GM19043 (cell line): ENCODE data around the gene RNF157.

ENCODE experiments used
- ATAC-seq: cut with Tn5 transposase; IDR thresholded peaks from one replicate; pipeline ENCODE4 v1.9.1; 2021; ENCODE audit warnings: low read depth; ENCODE audit not compliant: unreplicated experiment

Gene RNF157

DNA sequence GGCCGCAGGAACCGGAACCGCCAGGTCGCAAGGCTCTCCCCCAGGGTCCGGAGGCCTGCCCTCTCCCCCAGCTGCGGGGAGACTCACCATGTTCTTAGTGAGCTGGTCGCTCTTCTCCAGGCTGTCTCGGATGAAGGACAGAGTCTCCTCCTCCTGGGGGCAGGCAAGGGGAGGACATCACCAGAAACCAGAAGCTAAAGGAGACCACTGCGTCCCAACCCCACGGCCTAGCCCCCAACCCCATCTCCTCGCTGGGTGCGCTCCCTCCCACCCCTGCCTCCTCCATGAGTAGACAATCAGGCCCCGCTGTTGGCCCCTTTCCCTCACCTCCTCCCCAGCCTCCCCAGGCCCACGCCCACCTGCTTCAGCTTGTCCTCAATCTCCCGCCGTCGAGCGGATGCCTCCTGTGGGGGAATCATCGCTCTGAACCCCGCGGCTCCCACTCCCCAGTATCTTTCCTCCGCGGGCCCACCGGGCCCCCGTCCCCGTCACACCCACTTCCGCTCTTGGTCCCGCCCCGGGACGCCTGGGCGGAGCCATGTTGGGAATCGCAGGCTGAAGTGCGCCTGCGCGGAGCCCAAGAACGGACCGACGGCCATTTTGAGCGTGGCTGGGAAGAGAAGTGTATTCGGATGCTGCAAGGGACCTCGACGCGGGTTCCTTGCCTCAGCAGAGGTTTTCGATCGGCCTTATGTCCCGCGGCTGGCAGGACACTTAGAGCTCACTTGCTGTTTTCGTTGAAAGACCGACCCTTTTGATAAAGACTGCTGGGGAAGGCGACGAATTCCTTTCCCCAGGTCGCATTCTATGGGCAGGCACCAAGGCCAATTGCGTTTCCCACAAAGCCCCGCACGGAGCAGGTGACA, 136.8 kb downstream of the RNF157 start, which contains the start of gene EXOC7:
Gene EXOC7, minus strand, starts transcription at position 514 of the 866 bp plus-strand sequence. Its CDS starts 95 bp downstream, at position 419.
- no peak for ATAC-seq

DNA sequence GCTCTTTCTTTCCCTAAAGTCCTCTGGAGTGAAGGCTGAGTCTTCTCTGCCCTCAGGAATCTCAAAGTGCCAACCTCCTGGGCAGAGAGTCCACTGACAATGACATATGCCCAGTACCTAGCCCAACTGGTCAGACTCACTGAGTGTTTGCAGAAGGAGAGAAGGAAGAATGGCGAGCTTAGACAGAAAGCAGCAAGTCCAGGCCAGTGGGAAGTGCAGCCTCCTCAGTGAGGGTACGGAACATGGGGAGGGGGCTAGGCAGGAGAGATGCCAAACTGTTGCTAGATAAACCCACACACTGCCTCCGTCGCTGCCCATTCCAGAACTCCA, 137.4 kb downstream of the RNF157 start:
- ATAC-seq, result no peak

DNA sequence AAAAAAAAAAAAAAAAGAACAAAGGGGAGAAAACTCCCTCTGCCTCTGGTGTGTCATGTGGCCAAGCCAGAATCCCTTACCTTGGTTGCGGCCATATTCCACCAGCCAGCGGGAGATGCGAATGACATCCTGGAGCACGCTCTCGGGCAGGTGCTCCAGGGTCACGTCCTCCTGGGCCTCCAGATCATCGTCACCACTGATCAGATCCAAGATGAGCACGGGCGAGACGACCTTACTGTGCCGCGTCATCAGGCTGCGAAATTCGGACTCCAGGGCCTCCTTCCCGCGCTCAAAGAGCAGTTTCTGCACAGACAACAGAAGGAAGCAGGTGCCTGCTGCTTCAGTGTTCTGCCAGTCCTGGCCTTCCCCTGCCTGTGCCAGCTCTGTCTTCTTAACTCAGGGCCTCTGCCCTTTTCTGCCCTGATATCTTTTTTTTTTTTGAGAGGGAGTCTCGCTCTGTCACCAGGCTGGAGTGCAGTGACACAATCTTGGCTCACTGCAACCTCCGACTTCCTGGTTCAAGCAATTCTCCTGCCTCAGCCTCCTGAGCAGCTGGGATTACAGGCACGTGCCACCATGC, 142.5 kb downstream of the RNF157 start:
- ATAC-seq, result no peak

DNA sequence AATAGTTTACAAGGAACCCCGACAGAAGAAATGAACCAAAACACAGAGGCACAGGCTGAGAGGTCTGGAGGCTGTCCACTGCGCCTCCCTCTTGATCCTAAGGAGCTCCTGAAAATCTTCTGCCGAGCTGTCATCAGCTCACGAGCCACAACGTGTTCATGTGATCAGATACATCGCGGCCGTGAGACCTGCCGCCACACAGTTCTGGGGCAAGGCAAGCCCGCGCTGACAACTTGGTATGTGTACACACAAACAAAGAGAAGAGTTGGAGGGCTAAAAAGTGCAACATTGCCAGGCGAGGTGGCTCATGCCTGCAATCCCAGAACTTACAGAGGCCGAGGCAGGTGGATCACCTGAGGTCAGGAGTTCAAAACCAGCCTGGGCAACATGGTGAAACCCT, 144.3 kb downstream of the RNF157 start:
- no peak for ATAC-seq

DNA sequence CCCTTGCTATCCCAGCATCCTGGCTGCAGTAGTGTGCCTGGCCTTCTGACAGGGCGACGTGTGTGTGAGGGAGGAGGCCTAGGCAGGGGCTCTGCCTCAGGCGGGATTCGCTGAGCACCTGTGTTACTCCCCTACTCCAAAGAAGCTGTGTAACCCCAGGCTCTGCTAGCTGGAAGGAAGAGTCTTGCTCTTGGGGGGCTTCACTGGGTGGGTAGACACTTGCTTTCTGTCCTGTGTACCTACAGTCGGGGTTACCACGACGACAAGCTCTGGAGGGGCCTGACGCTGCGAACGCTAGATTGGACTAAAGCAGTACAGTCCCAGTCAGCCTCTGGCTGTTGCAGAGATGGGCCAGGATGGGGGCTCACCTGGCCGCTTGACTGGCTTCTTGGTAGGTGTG, 146.2 kb downstream of the RNF157 start:
- no peak for ATAC-seq

DNA sequence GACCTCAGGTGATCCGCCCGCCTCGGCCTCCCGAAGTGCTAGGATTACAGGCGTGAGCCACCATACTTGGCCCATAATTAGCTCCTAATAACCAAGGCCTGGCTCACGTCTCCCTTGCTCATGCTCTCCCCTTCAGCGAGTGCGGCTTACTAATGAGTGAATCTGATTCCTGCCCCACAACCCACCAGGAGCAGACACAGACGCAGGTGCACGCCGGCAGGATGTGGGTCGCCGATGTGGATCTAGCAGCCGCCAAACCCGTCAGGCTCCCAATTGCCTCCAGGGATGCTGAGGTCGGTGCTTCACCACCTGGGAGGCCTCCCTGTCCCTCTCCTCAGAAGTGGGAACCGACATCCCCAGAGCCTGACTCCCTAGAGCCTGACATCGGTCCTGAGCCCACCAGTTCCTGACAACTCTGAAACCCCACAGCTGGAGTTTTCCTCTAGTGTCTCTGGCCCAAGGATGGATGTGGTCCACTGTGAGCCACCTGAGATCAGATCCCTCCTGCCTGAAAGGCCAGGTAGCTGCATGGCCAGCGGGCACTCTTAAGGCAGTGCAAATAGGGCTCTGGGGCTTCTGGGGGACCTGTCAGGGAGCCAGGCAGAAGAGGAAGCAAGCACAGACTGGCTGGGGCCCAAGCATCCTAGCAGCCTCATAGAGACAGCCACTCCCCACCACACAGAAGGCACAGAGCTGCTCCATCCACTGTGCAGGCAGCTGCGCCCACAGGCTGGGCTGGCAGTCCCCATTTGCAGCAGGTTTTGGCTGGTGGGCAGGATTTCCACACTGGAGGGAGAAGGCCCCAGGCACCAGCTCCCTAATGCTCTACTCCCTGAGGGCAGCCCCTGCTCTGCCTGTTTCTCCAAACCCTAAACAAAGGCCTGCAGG, 147.5 kb downstream of the RNF157 start:
- no peak for ATAC-seq
